ENCODE results near the gene LARP1.

LARP1 gene

GRCh38 chr5:154844809-154845208 lies 89.6 kb downstream of the LARP1 start:
- TF ChIP-seq CTCF (IDR thresholded peaks at IDR 0.05; ENCODE audit: low read depth, low read length, missing control alignments), result no peak
- in situ Hi-C loops (cut with HindIII; ENCODE audit: low sequenced_read_pairs), result no loop called here
- no peak for DNase-seq (ENCODE audit: low read depth)
- no peak overlapping the region for H3K4me3 ChIP-seq (ENCODE audit: low read depth, low read length)

- no peak for TF ChIP-seq CTCF (IDR thresholded peaks at IDR 0.05; ENCODE audit: low read depth, low read length, missing control alignments)
- in situ Hi-C loops (cut with HindIII; ENCODE audit: low sequenced_read_pairs), result no loop called here
- no peak for DNase-seq (ENCODE audit: low read depth)
- peak overlapping the region; percentile 74 for H3K4me3 ChIP-seq (ENCODE audit: low read depth, low read length)
These were observed 94.1 kb downstream of the LARP1 start for GRCh38 chr5:154849264-154849785.

DNA sequence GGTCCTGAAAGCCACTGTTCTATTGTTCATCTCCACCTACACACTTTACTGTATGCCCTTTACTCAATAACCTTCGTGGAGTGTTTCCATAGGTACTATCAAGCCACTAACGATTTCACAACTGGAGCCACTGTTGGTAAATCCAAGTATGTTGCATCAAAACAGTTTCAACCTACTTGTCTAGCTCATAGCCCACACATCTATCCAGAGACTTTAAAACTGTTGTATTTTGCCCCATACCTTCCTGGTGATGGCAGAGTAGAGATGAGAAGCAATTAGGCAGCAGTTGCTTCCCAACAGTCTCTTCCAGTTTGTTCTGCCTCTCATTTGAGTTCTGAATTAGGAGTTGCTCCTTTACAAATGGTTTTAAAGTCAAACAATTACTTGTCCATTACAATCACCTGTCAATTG lies 94.6 kb downstream of the LARP1 start:
- peak overlapping the region; percentile 74 for H3K4me3 ChIP-seq (ENCODE audit: low read depth, low read length)
- DNase-seq (ENCODE audit: low read depth), result no peak
- in situ Hi-C loops (cut with HindIII; ENCODE audit: low sequenced_read_pairs), result no loop called here
- TF ChIP-seq CTCF (IDR thresholded peaks at IDR 0.05; ENCODE audit: low read depth, low read length, missing control alignments), result no peak

GRCh38 chr5:154850255-154851062 lies 95.3 kb downstream of the LARP1 start, which contains the start of gene FAXDC2:
Gene FAXDC2 (minus strand): TSS chr5:154850603. CDS start chr5:154838178, 12,425 bp downstream.
- peak within 1 kb of the TSS; percentile 74 for H3K4me3 ChIP-seq (ENCODE audit: low read depth, low read length)
- peak; percentile 68 for DNase-seq (ENCODE audit: low read depth)
- in situ Hi-C loops (cut with HindIII; ENCODE audit: low sequenced_read_pairs), result no loop called here
- no peak for TF ChIP-seq CTCF (IDR thresholded peaks at IDR 0.05; ENCODE audit: low read depth, low read length, missing control alignments)

- DNase-seq (ENCODE audit: low read depth), result no peak
- in situ Hi-C loops (cut with HindIII; ENCODE audit: low sequenced_read_pairs), result no loop called here
- TF ChIP-seq CTCF (IDR thresholded peaks at IDR 0.05; ENCODE audit: low read depth, low read length, missing control alignments), result no peak
- no peak overlapping the region for H3K4me3 ChIP-seq (ENCODE audit: low read depth, low read length)
These were observed 96.2 kb downstream of the LARP1 start for GRCh38 chr5:154851351-154851750.

DNA sequence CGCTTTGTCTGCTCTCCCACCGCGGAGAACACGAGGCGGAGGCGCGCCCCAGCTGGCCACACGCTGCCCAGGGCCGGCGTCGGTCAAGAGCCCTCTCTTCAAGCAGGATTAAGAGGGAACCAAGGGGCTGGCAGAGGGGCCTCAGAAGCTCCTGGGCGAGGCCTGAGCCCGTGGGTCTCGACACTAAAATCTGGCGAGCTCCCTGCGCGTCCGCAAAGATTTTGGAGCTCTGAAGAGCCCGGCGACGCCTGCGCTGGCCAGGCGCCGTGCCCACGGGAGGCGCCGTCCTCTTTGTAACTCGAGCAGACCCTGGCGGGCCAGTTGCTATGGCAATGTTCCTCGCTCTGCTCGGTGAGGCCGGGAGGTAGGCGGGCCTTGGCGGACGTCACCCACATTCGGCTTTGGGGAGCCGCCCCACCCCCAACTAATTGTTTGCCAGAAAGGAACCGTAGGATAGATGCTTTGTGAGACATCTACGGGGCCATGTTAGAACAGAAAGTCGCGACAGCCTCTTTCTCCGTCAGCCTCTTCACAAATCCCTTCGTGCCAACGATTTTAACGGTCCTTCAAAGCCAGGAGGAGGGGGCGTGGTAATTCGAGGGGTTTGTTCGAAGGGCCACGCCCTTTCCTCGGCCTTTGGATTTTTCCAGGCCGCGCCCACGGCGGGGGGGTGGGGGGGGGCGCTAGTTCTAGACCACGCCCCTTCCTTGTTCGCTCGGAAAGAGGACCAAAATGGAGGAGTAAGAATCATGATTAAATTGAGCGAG lies 102.5 kb downstream of the LARP1 start:
- H3K4me3 ChIP-seq (ENCODE audit: low read depth, low read length), result peak overlapping the region; percentile 84
- no peak for TF ChIP-seq CTCF (IDR thresholded peaks at IDR 0.05; ENCODE audit: low read depth, low read length, missing control alignments)
- in situ Hi-C loops (cut with HindIII; ENCODE audit: low sequenced_read_pairs), result no loop called here
- peak; percentile 95 for DNase-seq (ENCODE audit: low read depth)
